Thymus (tissue), 11 donors: ENCODE data around the gene BRD9. TPM values are rescaled to one million over a fixed set of nuclear protein-coding genes. Genes with fewer than 3 reads are reported as not detected.

Experiments
- DNase-seq, 9 donors: peaks; one replicate each; pipeline ENCODE4 v3.0.0-alpha.2; 2013; ENCODE audit warnings: low spot score in 9 of 9, low read depth in 6 of 9, missing footprints in 1 of 9
- H3K27ac ChIP-seq, 2 donors: one replicate each; pipeline ENCODE4 v1.5.1; 2013; ENCODE audit warnings: control low read depth in 1 of 2, low read depth in 1 of 2, low read length in 1 of 2, mild to moderate bottlenecking in 1 of 2, moderate library complexity in 1 of 2
- H3K27me3 ChIP-seq, 2 donors: one replicate each; pipeline ENCODE4 v1.5.1; 2013; ENCODE audit warnings: low read length in 1 of 2; ENCODE audit not compliant: control insufficient read depth in 2 of 2, insufficient read depth in 1 of 2
- H3K36me3 ChIP-seq, 2 donors: one replicate each; pipeline ENCODE4 v1.5.1; 2013; ENCODE audit warnings: low read length in 1 of 2, mild to moderate bottlenecking in 1 of 2, moderate library complexity in 1 of 2; ENCODE audit not compliant: control insufficient read depth in 2 of 2, insufficient read depth in 2 of 2
- H3K4me1 ChIP-seq, 2 donors: one replicate each; pipeline ENCODE4 v1.5.1; 2013; ENCODE audit warnings: low read length in 2 of 2; ENCODE audit not compliant: control insufficient read depth in 2 of 2, insufficient read depth in 2 of 2
- H3K4me3 ChIP-seq, 2 donors: one replicate each; pipeline ENCODE4 v1.5.1; 2013; ENCODE audit warnings: low read length in 2 of 2, control low read depth in 1 of 2, mild to moderate bottlenecking in 1 of 2
- H3K9me3 ChIP-seq, 2 donors: one replicate each; pipeline ENCODE4 v1.5.1; 2013; ENCODE audit warnings: low read length in 1 of 2, mild to moderate bottlenecking in 1 of 2; ENCODE audit not compliant: control insufficient read depth in 2 of 2, insufficient read depth in 1 of 2
- WGBS: extraction: QIAGEN DNeasy Blood & Tissue Kit; methylation state at CpG from one replicate; pipeline ENCODE4 v1.1.7; 2013; 5-methylcytosine and 5-hydroxymethylcytosine counted together
- polyA plus RNA-seq: library from polyadenylated mRNA; stranded (reverse); fragments of 200-250 nt; gene quantifications from one replicate; pipeline ENCODE4 v1.2.3, GENCODE V29; 2013
- total RNA-seq: library from RNA; stranded (reverse); fragments of 120-200 nt; gene quantifications from one replicate; pipeline ENCODE4 v1.2.4, GENCODE V29; 2013
- donor health status: healthy.

The BRD9 gene
- total and polyA plus RNA-seq, 2 donors, result 39.3 to 54.8 TPM

- Histone ChIP-seq H3K4me3 (peak overlapping the region; percentile 55 to 90), H3K27ac (no peak overlapping the region), H3K36me3 (peaks cover 22 to 51% of the 10 kb centered on the region in 2 donors), H3K4me1 (peaks cover 17 to 41% of the 10 kb centered on the region in 2 donors), H3K27me3 (no peaks in the 10 kb centered on the region), H3K9me3 (no peaks in the 10 kb centered on the region)
- WGBS, result 4% methylated on average over 31 of the region's 31 CpGs
- DNase-seq, result no peak
Measured at GRCh38 chr5:893137-893506, 521 bp upstream of the BRD9 start.

DNA sequence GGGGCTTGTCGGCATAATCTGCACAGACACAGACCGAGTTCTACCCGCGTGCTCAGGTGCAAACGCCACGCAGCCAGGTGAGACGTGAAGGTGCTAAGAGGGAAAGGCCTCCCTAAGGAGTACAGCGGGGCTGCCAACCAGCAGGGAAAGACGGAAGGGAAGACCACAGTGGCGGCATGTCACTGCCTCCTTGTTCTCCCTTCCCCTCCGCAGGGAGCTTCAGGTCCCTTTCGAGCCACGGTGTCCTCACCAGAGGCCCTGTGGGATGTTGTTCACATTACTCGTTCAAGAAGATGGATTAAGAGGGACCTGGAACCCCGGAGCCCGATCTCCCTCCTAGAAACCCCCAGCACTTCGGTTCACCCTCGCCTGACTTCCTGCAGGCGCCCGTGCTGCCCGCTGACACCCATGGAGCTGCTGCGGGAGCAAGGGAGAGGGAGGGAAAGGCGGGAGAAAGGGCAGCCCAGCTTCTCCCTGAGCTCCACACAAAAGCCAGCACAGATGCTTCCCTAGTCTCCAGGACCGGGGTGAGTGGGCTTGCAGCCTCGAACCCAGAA is 686 bp downstream of the BRD9 start:
- peak overlapping the region; percentile 90 to 96 for H3K4me3 ChIP-seq
- peaks cover 34 to 63% of the 10 kb centered on the region in 2 donors for H3K36me3 ChIP-seq
- DNase-seq, result peak in 2 of 9 donors; percentile 26 to 43
- peaks cover 22 to 53% of the 10 kb centered on the region in 2 donors for H3K4me1 ChIP-seq
- WGBS, result 30% methylated on average over 25 of the region's 25 CpGs
- H3K27ac ChIP-seq, result peak overlapping the region; percentile 65 to 89
- H3K9me3 ChIP-seq, result no peaks in the 10 kb centered on the region
- no peaks in the 10 kb centered on the region for H3K27me3 ChIP-seq

DNA sequence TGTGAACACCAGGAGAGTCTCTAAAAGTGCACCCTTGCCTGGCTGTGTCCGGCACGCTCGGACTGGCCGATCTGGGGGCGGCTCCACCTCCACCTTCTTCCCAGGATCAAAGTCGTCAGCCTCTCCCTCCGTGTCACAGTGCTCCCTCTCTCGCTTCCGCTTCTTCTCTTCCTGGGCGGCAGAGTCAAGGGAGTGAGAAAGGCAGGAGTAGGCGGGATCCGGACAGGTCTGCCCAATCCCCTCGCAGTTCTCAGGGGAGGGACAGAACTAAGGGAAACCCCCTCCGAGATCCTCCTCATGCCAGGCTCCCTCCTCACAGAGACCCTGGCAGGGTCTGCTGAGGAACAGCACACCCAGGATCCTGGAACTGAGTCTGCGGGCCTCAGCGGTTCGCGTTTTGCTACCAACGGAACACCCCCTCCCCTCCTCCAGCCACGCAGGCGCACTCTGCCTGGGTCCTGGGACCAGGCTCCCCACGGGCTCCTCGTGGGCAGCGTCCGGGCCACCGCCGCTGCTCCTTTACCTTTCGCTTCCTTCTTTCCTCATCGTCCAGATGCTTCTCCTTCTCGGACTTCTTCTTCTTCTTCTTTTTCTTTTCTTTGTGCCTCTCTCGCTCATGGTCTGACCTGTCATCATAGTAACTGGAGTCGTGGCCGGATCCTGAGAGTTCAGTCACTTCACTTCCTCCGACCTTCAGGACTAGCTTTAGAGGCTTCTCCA is 1.3 kb downstream of the BRD9 start:
- WGBS, result 95% methylated on average over 34 of the region's 34 CpGs

DNA sequence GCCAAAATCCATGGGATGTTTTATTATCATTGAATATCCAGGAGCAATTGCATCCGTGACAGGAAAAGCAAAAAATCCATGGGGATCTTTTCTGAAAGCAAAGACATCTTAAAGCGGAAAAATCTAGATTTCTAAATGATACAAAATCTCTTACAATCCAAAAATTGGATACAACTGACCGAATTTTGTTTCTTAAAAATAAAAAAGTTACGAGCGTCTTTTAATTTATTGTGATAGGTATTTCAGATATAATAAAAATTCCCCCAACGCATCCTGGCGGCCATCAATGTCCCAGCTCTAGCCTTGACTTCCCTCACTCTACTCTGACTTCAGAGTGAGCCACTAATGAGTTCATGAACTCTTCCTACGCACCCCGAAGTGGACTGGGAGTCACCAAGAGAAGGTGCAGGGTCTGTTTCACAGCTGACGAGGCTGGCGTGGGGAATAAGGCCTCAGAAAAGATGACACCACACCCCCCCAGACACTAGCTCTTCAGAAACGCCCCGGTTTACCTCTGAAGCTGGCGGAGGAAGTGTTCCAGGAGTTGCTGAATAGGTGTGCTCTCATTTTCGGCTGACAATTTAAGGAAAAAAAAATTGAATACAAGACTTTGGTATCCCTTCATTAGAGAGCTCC is 3.4 kb downstream of the BRD9 start:
- H3K4me3 ChIP-seq, result no peak overlapping the region
- peaks cover 22 to 62% of the 10 kb centered on the region in 2 donors for H3K4me1 ChIP-seq
- no peak for DNase-seq
- H3K27ac ChIP-seq, result peak overlapping the region; percentile 42 to 84
- no peaks in the 10 kb centered on the region for H3K27me3 ChIP-seq
- peaks cover 61 to 70% of the 10 kb centered on the region in 2 donors for H3K36me3 ChIP-seq
- no peaks in the 10 kb centered on the region for H3K9me3 ChIP-seq
- 97% methylated on average over 15 of the region's 15 CpGs for WGBS

More for the DNA sequence above, 1.3 kb downstream of the BRD9 start:
- Histone ChIP-seq H3K36me3 (peaks cover 41 to 64% of the 10 kb centered on the region in 2 donors), H3K27me3 (no peaks in the 10 kb centered on the region), H3K9me3 (no peaks in the 10 kb centered on the region), H3K4me1 (peaks cover 22 to 58% of the 10 kb centered on the region in 2 donors), H3K4me3 (peak overlapping the region; percentile 90 to 96), H3K27ac (no peak overlapping the region)
- DNase-seq, result no peak

- Histone ChIP-seq H3K27ac (peak overlapping the region in 1 of 2 donors; percentile 84), H3K9me3 (no peaks in the 10 kb centered on the region), H3K4me3 (peak overlapping the region; percentile 3), H3K4me1 (peaks cover 22 to 58% of the 10 kb centered on the region in 2 donors), H3K36me3 (peaks cover 67 to 74% of the 10 kb centered on the region in 2 donors), H3K27me3 (no peaks in the 10 kb centered on the region)
- DNase-seq, result peak in 8 of 9 donors; percentile 34 to 87 (median 66)
- whole genome bisulfite sequencing, result 69% methylated on average over 11 of the region's 11 CpGs
Measured at GRCh38 chr5:888638-889035, 4.0 kb downstream of the BRD9 start.

DNA sequence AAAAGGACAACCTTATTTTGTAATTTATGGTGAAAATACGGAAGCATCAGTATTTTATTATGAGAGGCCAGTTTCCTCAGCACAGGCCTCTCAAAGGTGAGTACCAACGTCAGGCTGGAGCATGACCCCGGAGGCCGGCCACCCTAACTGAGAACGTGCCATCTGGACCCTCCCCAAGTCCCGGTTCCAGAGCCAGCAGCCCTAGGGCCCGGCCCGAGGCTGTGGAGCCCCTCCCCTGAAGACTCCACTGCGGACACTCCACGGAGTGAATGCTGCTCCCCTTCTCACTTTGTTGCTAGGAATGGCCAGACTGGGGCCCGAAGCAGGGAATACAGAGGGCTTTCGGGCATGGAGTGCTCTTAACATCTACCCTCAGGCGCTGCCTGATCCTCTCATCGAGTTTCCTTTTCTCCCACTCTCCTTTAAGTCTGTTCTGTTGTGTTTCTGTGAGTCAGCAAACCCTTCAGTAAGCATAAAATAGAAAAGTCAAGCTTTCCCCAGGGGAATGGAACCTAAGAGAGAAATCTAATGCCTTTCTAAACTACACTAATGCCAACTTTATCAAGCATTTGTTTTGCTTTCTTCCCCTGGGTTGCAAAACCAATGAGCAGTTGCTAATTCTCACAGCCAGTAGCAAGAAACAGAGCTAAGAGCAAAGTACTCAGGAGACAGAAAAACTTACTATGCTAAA is 4.5 kb downstream of the BRD9 start:
- H3K27me3 ChIP-seq, result no peaks in the 10 kb centered on the region
- no peaks in the 10 kb centered on the region for H3K9me3 ChIP-seq
- peak overlapping the region; percentile 3 to 8 for H3K4me3 ChIP-seq
- H3K27ac ChIP-seq, result peak overlapping the region; percentile 70 to 84
- peaks cover 72 to 79% of the 10 kb centered on the region in 2 donors for H3K36me3 ChIP-seq
- DNase-seq, result no peak
- WGBS, result 96% methylated on average over 14 of the region's 14 CpGs
- peaks cover 18 to 52% of the 10 kb centered on the region in 2 donors for H3K4me1 ChIP-seq

DNA sequence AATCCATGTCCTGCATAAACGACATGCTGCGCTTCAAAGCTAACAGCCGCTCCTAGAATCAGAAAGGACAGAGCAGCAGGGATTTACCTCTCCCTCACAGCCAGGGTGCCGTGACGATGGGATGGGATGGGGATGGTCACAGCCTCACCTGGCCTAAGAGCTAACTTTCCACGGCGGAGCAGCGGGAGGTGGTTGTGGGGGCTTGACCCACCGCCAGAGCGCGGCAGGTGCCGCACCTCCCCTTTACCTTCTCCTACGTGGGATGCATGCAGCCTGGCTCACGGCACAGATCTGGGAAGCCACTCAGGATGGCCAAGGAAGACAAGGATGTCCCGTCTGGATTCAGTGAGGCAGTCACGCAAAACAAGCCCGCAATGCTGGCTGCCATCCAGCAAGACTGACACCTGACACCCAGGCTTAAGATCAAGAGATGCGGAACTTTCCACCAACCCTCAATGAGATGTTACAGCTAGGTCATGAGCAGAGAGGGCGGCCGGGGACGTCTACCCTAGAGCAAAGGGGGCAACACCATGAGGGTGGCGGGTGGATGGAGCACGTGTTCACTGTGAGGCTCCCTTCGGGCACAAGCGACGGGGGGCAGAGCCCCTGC is 5.8 kb downstream of the BRD9 start:
- peak overlapping the region in 1 of 2 donors; percentile 7 for H3K4me3 ChIP-seq
- peak in 1 of 9 donors; percentile 31 for DNase-seq
- peak overlapping the region in 1 of 2 donors; percentile 84 for H3K27ac ChIP-seq
- no peaks in the 10 kb centered on the region for H3K27me3 ChIP-seq
- peaks cover 13 to 49% of the 10 kb centered on the region in 2 donors for H3K4me1 ChIP-seq
- H3K36me3 ChIP-seq, result peaks cover 85 to 89% of the 10 kb centered on the region in 2 donors
- H3K9me3 ChIP-seq, result peaks cover 0 to 10% of the 10 kb centered on the region in 2 donors
- 94% methylated on average over 26 of the region's 26 CpGs for WGBS

DNA sequence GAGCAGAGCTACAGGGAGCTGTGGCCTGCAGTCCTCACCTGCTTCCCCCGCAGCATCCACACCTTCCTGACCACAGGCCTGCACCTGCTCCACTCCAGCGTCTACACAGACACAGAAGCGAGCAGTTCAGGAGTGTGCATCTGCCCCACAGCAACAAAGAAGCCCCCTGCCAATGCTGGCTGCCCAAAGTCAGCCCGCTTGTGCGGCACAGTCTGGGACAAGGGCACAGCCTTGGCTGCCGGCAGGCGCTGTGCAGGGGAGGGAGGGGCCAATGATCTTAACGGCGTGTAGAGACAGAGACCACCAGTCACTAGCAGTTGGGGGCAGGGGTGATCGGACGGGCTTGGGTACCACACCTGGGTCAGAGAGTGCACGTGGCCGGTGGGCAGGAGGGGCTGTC is 6.6 kb downstream of the BRD9 start:
- no peaks in the 10 kb centered on the region for H3K27me3 ChIP-seq
- no peak overlapping the region for H3K27ac ChIP-seq
- H3K4me3 ChIP-seq, result no peak overlapping the region
- WGBS, result 99% methylated on average over 13 of the region's 13 CpGs
- H3K36me3 ChIP-seq, result peaks cover 91 to 93% of the 10 kb centered on the region in 2 donors
- no peak for DNase-seq
- peaks cover 8 to 41% of the 10 kb centered on the region in 2 donors for H3K4me1 ChIP-seq
- peaks cover 0 to 10% of the 10 kb centered on the region in 2 donors for H3K9me3 ChIP-seq
